PFSK-1 (cell line): Measurements from ENCODE around the gene ARHGAP6.

Experiments used
- POLR2AphosphoS5 ChIP-seq: IDR thresholded peaks from 2 replicates; pipeline ENCODE4 v1.6.1; 2012; ENCODE audit warnings: low read depth, mild to moderate bottlenecking, control low read depth, low read length, moderate library complexity
- REST ChIP-seq, 2 experiments: IDR thresholded peaks; 2 replicates each; pipeline versions ENCODE4 v1.6.1 to v1.8.0; 2011 to 2012; ENCODE audit warnings: low read depth in 2 of 2, low read length in 2 of 2, control low read depth in 1 of 2, inconsistent platforms in 1 of 2, mild to moderate bottlenecking in 1 of 2, moderate library complexity in 1 of 2; ENCODE audit not compliant: insufficient read depth in 1 of 2
- TAF1 ChIP-seq: IDR thresholded peaks from 2 replicates; pipeline ENCODE4 v1.6.1; 2012; ENCODE audit warnings: low read length, control low read depth, borderline replicate concordance; ENCODE audit not compliant: insufficient read depth

- no peak for TF ChIP-seq POLR2AphosphoS5
- no peak for TF ChIP-seq REST (IDR thresholded peaks at IDR 0.05; ENCODE audit: insufficient read depth in 1 of 2, low read depth in 2 of 2, low read length in 2 of 2)
- no peak for TF ChIP-seq TAF1
Observed at GRCh38 chrX:11420851-11421250, 244.9 kb downstream of the ARHGAP6 start.
